Heart left ventricle (tissue), 16 donors: ENCODE results near the gene RBMS3. TPM values are rescaled to one million over a fixed set of nuclear protein-coding genes. Genes with fewer than 3 reads are reported as not detected.

ENCODE experiments used
- ATAC-seq, 4 donors: fragments of 200-7000 bp; cut with Tn5 transposase; one replicate each; pipeline ENCODE4 v1.9.1; 2020 to 2022; ENCODE audit warnings: moderate library complexity in 4 of 4, mild to moderate bottlenecking in 3 of 4, moderate number of reproducible peaks in 1 of 4
- DNase-seq, 5 donors: peaks; one replicate each; pipeline ENCODE4 v3.0.0-alpha.2; 2020
- H3K27ac ChIP-seq, 12 donors: fragments of 200-600 bp; sonication (generic) in 4 of 12; one replicate each; pipeline versions ENCODE4 v1.5.0 to v1.8.0; 2016 to 2022; ENCODE audit warnings: mild to moderate bottlenecking in 2 of 12
- H3K27me3 ChIP-seq, 9 donors: fragments of 200-600 bp; sonication (generic) in 2 of 9; one replicate each; pipeline versions ENCODE4 v1.5.1 to v1.8.0; 2016 to 2022; ENCODE audit warnings: mild to moderate bottlenecking in 3 of 9
- H3K36me3 ChIP-seq, 9 donors: fragments of 200-600 bp; sonication (generic) in 2 of 9; one replicate each; pipeline versions ENCODE4 v1.5.0 to v1.8.0; 2018 to 2022; ENCODE audit warnings: mild to moderate bottlenecking in 2 of 9
- H3K4me1 ChIP-seq, 12 donors: fragments of 200-600 bp; sonication (generic) in 4 of 12; one replicate each; pipeline versions ENCODE4 v1.5.0 to v1.8.0; 2016 to 2022; ENCODE audit warnings: mild to moderate bottlenecking in 3 of 12
- H3K4me3 ChIP-seq, 12 donors: fragments of 200-600 bp; sonication (generic) in 4 of 12; one replicate each; pipeline versions ENCODE4 v1.5.0 to v1.8.0; 2017 to 2022; ENCODE audit warnings: mild to moderate bottlenecking in 9 of 12, moderate library complexity in 4 of 12
- H3K9me3 ChIP-seq, 12 donors: fragments of 200-600 bp; sonication (generic) in 4 of 12; one replicate each; pipeline versions ENCODE4 v1.5.0 to v1.8.0; 2016 to 2022; ENCODE audit warnings: mild to moderate bottlenecking in 1 of 12
- POLR2A ChIP-seq, 2 donors: fragments of 450-650 bp; IDR thresholded peaks; one replicate each; pipeline ENCODE4 v1.6.1; 2017; ENCODE audit warnings: antibody characterized with exemption in 2 of 2, mild to moderate bottlenecking in 2 of 2, moderate library complexity in 2 of 2
- WGBS, 4 donors: extraction: QIAGEN DNeasy Blood & Tissue Kit in 2 of 4; methylation state at CpG; one replicate each; pipeline versions ENCODE4 v1.1.5 to v1.1.7; 2013 to 2018; 5-methylcytosine and 5-hydroxymethylcytosine counted together
- intact Hi-C, 10 donors: fragments of 100-400 bp; cut with DNase I; formaldehyde crosslinking; loops; one replicate each; pipeline versions ENCODE4 v1.11.1 to v1.14.2; 2022
- polyA plus RNA-seq, 2 donors: library from polyadenylated mRNA; stranded (reverse); fragments of 200-250 nt; gene quantifications; one replicate each; pipeline ENCODE4 v1.2.3, GENCODE V29; 2013
- total RNA-seq, 9 donors: library from RNA; depleted of rRNA in 2 of 9; stranded (reverse); fragments of >200 nt in 2 of 9; fragmentation: NEBNext Ultra II Directional in 3 of 9; extraction: Animal tissue kit (Norgen Biotek cat#: 25700) in 3 of 9; gene quantifications; one replicate each; pipeline versions ENCODE4 v1.1.0 to v1.2.4, GENCODE V29; 2016 to 2023
- TF ChIP-seq, protein P1 (sequence below), 12 donors: fragments of 200-600 bp; sonication (generic) in 4 of 12; IDR thresholded peaks; one replicate each; pipeline versions ENCODE4 v1.5.0 to v1.8.0; 2018 to 2022; ENCODE audit warnings: antibody characterized with exemption in 12 of 12, mild to moderate bottlenecking in 5 of 12
- donor health status: ischemic (EF 13 %, LVEDD 7.1; RV severe dilation, severe dysfunction).
- donor health status: healthy with polysubstance abuse.
- donor health status: DM: no; HTN: yes; CAD: no.
- donor health status: DM: no; HTN: no; CAD: no.
- donor health status: ischemic (EF 25% LVEDD 6.9; RV normal size, moderate dysfunction).
- donor health status: ischemic (EF 25% LVEDD 5.7; RV mildly dilated, moderate dysfunction).
- donor health status: healthy.
- donor health status: DM: yes; HTN: yes; CAD: no.
- donor health status: ischemic (EF 35%, LVEDD 5.7; RV mildly dilated, moderate dysfunction).
- donor health status: nonischemic (EF 11% LVEDD 7.7; RV severe dilation, severe dysfunction).
- donor health status: DM: yes; HTN: yes; CAD: no.
- donor health status: PGD.
- donor health status: ischemic (EF 29% LVEDD 5.4; RV normal size, mild dysfunction).
- donor health status: nonischemic (EF 23%, LVEDD 6.1; RV moderate dilation, normal function).

Gene RBMS3
- total and polyA plus RNA-seq, 11 donors: 4.8 to 35.6 (median 26.1) TPM

GRCh38 chr3:29912600-29913288 is 631.9 kb downstream of the RBMS3 start:
- intact Hi-C loops: no loop called here
- TF ChIP-seq POLR2A (IDR thresholded peaks at IDR 0.05): no peak
- TF ChIP-seq, protein P1, sequence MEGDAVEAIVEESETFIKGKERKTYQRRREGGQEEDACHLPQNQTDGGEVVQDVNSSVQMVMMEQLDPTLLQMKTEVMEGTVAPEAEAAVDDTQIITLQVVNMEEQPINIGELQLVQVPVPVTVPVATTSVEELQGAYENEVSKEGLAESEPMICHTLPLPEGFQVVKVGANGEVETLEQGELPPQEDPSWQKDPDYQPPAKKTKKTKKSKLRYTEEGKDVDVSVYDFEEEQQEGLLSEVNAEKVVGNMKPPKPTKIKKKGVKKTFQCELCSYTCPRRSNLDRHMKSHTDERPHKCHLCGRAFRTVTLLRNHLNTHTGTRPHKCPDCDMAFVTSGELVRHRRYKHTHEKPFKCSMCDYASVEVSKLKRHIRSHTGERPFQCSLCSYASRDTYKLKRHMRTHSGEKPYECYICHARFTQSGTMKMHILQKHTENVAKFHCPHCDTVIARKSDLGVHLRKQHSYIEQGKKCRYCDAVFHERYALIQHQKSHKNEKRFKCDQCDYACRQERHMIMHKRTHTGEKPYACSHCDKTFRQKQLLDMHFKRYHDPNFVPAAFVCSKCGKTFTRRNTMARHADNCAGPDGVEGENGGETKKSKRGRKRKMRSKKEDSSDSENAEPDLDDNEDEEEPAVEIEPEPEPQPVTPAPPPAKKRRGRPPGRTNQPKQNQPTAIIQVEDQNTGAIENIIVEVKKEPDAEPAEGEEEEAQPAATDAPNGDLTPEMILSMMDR (IDR thresholded peaks at IDR 0.05): no peak
- no peak for ATAC-seq
- H3K36me3 ChIP-seq: no peaks in the 10 kb centered on the region
- DNase-seq: no peak
- peaks cover 0 to 11% (median 0%) of the 10 kb centered on the region in 12 donors for H3K9me3 ChIP-seq
- H3K27ac ChIP-seq: no peak overlapping the region
- H3K4me1 ChIP-seq: peaks cover 0 to 13% (median 0%) of the 10 kb centered on the region in 12 donors
- WGBS, 4 donors: 89 to 96% (median 92%) methylated on average over 2 of the region's 2 CpGs
- H3K27me3 ChIP-seq: no peaks in the 10 kb centered on the region
- H3K4me3 ChIP-seq: no peak overlapping the region

GRCh38 chr3:29914861-29915524 is 634.1 kb downstream of the RBMS3 start:
- WGBS, 4 donors: 83 to 88% (median 86%) methylated on average over 3 of the region's 3 CpGs
- ATAC-seq (no peak), DNase-seq (no peak)
- Histone ChIP-seq H3K4me3 (no peak overlapping the region), H3K27me3 (no peaks in the 10 kb centered on the region), H3K4me1 (peaks cover 0 to 5% (median 0%) of the 10 kb centered on the region in 12 donors), H3K36me3 (no peaks in the 10 kb centered on the region), H3K27ac (peak overlapping the region in 2 of 12 donors; percentile 3 to 9), H3K9me3 (peaks cover 0 to 11% (median 0%) of the 10 kb centered on the region in 12 donors)
- intact Hi-C loops: no loop called here
- TF ChIP-seq POLR2A (IDR thresholded peaks at IDR 0.05): no peak
- TF ChIP-seq, protein P1 (IDR thresholded peaks at IDR 0.05): no peak

DNA sequence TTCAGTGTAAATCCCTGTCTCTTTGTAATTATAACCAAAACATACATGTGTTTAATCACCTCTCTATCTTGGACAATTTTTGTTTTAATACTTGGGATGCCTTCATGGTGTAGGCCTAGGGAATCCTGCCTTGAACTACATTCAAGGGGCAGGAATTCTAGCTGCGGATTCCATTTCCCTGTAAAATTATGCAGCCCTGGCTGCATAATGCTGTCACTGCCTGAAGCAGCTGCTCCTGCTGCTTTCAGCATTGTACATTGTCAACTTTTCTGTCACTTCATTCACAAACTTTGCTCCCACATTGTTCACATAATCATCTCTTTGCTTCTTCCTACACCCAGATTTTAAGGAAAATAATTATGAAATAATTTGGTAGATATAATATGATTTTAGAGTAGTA is 638.7 kb downstream of the RBMS3 start:
- intact Hi-C loops: no loop called here
- TF ChIP-seq POLR2A (IDR thresholded peaks at IDR 0.05): no peak
- H3K9me3 ChIP-seq: peaks cover 0 to 4% (median 0%) of the 10 kb centered on the region in 12 donors
- no peaks in the 10 kb centered on the region for H3K27me3 ChIP-seq
- no peak for ATAC-seq
- no peaks in the 10 kb centered on the region for H3K36me3 ChIP-seq
- DNase-seq: no peak
- WGBS, 4 donors: 71 to 84% (median 78%) methylated on average over 1 of the region's 1 CpG
- peak overlapping the region in 1 of 12 donors; percentile 12 for H3K27ac ChIP-seq
- H3K4me1 ChIP-seq: peaks cover 0 to 18% (median 0%) of the 10 kb centered on the region in 12 donors
- no peak overlapping the region for H3K4me3 ChIP-seq

GRCh38 chr3:29922992-29923746 is 642.3 kb downstream of the RBMS3 start:
- DNase-seq: peak in 4 of 5 donors; percentile 42 to 57 (median 50)
- peak; percentile 77 to 94 (median 90) for ATAC-seq
- intact Hi-C loops: no loop called here

More at GRCh38 chr3:29922992-29923746, 642.3 kb downstream of the RBMS3 start:
- H3K4me3 ChIP-seq: no peak overlapping the region
- 49 to 59% (median 51%) methylated on average over 5 of the region's 5 CpGs for whole genome bisulfite sequencing, 4 donors
- H3K36me3 ChIP-seq: no peaks in the 10 kb centered on the region
- TF ChIP-seq, protein P1 (IDR thresholded peaks at IDR 0.05): no peak
- TF ChIP-seq POLR2A (IDR thresholded peaks at IDR 0.05): no peak
- H3K27me3 ChIP-seq: no peaks in the 10 kb centered on the region
- peaks cover 0 to 27% (median 0%) of the 10 kb centered on the region in 12 donors for H3K4me1 ChIP-seq
- no peaks in the 10 kb centered on the region for H3K9me3 ChIP-seq
- H3K27ac ChIP-seq: peak overlapping the region in 4 of 12 donors; percentile 35 to 70 (median 47)
